GM10266 (cell line): ENCODE data around the gene ZBTB17.

Experiments
- DNase-seq: peaks from one replicate; pipeline ENCODE4 v3.0.0; 2012; ENCODE audit errors: extremely low spot score
- TF ChIP-seq, protein P1 (sequence below): IDR thresholded peaks from 2 replicates; pipeline ENCODE4 v1.5.1; 2012; ENCODE audit warnings: mild to moderate bottlenecking, low read depth; ENCODE audit not compliant: control insufficient read depth, insufficient read depth; ENCODE audit errors: missing control alignments

The ZBTB17 gene

DNA sequence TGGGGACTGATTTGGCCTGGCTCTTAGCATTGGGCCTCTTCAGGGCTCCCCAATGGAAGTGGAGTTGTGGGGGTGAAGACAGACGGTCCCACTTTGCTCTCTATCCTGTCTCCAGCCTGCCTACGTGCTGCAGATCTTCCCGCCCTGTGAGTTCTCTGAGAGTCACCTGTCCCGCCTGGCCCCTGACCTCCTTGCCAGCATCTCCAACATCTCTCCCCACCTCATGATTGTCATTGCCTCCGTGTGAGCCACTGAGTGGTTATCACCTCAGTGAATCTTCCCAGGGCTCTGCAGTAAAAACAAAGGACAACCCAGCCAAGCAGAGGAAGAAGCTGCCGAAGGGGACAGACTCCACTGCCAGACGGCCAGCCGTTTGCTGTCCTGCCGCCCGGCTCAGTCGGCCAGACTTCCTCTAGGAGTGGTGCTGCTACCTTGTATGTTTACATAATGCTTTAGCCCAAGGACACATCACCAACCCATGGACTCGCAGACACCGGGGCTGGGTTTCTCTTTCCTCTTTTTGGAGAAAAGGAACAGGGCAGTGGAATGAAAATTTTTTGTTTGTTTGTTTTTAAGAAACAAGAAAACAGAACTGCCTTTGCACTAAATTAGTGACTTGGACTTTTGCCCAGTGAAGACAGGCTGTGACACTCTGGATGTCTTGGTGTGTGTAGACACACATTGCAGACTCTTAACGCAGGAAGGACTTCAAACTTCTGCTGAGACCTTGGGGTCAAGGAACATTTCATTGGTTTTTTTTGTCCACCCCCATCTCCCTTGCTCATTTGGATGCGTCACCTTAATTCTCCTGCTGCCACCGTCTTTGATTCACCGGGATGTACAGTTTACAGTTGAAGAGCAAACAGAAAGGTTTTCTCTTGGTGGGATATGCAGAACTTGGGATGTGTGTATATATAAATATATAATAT is 36.5 kb downstream of the ZBTB17 start:
- TF ChIP-seq, protein P1, sequence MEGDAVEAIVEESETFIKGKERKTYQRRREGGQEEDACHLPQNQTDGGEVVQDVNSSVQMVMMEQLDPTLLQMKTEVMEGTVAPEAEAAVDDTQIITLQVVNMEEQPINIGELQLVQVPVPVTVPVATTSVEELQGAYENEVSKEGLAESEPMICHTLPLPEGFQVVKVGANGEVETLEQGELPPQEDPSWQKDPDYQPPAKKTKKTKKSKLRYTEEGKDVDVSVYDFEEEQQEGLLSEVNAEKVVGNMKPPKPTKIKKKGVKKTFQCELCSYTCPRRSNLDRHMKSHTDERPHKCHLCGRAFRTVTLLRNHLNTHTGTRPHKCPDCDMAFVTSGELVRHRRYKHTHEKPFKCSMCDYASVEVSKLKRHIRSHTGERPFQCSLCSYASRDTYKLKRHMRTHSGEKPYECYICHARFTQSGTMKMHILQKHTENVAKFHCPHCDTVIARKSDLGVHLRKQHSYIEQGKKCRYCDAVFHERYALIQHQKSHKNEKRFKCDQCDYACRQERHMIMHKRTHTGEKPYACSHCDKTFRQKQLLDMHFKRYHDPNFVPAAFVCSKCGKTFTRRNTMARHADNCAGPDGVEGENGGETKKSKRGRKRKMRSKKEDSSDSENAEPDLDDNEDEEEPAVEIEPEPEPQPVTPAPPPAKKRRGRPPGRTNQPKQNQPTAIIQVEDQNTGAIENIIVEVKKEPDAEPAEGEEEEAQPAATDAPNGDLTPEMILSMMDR, result no peak
- DNase-seq, result no peak

DNA sequence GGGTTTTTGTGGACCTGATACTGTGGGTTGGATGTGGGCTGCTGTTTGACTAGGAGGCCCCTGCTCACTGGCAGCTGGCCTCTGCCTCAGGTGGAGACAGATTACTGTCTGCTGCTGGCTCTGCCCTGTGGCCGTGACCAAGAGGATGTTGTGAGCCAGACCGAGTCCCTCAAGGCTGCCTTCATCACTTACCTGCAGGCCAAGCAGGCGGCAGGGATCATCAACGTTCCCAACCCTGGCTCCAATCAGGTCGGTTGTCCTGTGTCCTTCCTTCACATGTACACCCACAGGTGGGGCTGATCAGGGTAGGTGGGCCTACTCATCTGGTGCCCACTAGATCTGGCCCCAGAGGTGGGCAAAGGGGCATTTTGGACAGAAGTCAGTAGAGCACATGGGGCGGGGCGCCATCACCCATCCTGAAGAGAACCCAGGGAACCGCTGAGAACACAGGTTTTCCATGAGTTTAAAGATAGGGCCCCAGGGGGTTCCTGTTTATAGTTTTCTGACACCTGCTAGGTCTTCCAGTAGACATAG is 37.2 kb downstream of the ZBTB17 start:
- TF ChIP-seq, protein P1, result no peak
- DNase-seq, result no peak

DNA sequence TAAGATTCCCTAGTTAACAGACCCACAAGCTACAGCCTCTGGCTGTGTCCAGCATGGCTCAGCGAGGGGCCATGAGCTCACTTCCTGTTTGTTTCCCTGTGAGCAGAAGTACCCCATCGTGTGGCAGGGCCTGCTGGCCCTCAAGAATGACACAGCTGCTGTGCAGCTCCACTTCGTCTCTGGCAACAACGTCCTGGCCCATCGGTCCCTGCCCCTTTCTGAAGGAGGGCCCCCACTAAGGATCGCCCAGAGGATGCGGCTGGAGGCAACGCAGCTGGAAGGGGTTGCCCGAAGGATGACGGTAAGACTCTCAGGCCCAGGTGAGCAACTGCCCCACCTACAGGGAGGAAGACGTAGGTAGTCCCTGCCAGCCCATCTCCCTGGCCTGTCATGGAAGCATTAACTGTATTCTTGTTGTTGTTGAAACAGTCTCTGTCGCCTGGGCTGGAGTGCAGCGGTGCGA is 38.2 kb downstream of the ZBTB17 start:
- TF ChIP-seq, protein P1, result no peak
- no peak for DNase-seq

DNA sequence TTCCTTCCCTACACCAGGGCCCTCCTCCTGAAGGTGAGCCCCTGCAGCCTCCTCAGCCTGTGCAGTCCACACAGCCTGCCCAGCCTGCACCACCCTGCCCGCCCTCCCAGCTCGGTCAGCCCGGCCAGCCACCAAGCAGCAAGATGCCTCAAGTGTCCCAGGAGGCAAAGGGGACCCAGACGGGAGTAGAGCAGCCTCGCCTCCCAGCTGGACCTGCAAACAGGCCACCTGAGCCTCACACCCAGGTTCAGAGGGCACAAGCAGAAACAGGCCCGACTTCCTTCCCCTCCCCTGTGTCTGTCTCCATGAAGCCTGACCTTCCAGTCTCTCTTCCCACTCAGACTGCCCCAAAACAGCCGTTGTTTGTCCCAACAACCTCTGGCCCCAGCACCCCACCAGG is 38.8 kb downstream of the ZBTB17 start:
- TF ChIP-seq, protein P1, result no peak
- DNase-seq, result no peak

DNA sequence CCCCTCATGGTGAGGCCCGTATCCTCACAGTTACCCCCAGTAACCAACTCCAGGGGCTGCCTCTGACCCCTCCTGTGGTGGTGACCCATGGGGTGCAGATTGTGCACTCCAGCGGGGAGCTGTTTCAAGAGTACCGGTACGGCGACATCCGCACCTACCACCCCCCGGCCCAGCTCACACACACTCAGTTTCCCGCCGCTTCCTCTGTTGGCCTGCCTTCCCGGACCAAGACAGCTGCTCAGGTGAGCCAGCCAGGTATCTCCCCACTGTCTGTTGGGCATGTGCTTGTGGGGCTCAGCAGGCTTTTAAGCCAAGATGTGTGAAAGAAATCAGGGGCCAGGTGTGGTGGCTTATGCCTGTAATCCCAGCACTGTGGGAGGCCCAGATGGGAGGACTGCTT is 39.9 kb downstream of the ZBTB17 start:
- DNase-seq, result no peak
- TF ChIP-seq, protein P1, result no peak

DNA sequence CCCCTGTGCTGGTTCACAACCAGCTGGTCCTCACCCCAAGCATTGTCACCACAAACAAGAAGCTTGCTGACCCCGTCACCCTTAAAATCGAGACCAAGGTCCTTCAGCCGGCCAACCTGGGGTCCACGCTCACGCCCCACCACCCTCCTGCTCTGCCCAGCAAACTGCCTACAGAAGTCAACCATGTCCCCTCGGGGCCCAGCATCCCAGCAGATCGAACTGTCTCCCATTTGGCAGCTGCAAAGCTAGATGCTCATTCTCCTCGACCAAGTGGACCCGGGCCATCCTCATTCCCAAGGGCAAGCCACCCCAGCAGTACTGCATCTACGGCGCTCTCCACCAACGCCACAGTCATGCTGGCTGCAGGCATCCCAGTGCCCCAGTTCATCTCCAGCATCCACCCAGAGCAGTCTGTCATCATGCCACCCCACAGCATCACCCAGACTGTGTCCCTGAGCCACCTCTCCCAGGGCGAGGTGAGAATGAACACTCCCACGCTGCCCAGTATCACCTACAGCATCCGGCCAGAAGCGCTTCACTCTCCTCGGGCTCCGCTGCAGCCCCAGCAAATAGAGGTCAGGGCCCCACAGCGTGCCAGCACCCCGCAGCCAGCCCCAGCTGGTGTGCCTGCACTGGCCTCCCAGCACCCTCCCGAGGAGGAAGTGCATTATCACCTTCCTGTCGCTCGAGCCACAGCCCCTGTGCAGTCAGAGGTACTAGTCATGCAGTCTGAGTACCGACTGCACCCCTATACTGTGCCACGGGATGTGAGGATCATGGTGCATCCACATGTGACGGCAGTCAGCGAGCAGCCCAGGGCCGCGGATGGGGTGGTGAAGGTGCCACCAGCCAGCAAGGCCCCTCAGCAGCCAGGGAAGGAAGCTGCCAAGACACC is 40.6 kb downstream of the ZBTB17 start:
- DNase-seq, result no peak
- TF ChIP-seq, protein P1, result no peak
